B cell (primary cell): ENCODE measurements around the gene WDR53. TPM values are rescaled to one million over a fixed set of nuclear protein-coding genes. Genes with fewer than 3 reads are reported as not detected.

Experiments
- ATAC-seq: fragments of 200-7000 bp; cut with Tn5 transposase; one replicate; pipeline ENCODE4 v1.10.0; 2021; ENCODE audit warnings: low read depth, mild to moderate bottlenecking, moderate number of reproducible peaks, moderate library complexity
- CTCF ChIA-PET: fragments of 350-600 bp; sonication (Branson Sonifier 250); formaldehyde crosslinking; loops from one replicate; lab custom pipeline; 2021; ENCODE audit warnings: antibody characterized with exemption, inconsistent platforms; lab: Charles Lee
- POLR2A ChIA-PET: fragments of 350-600 bp; sonication (Branson Sonifier 250); formaldehyde crosslinking; loops from one replicate; lab custom pipeline; 2021; ENCODE audit warnings: antibody characterized with exemption; lab: Charles Lee
- DNase-seq: peaks from one replicate; pipeline ENCODE4 v3.0.0; 2013
- H2AFZ ChIP-seq: 2 replicates; pipeline ENCODE4 v1.6.1; 2012; ENCODE audit warnings: mild to moderate bottlenecking, low read depth, low read length; ENCODE audit not compliant: insufficient read depth, poor library complexity, severe bottlenecking
- H3K27ac ChIP-seq, 2 donors: 1 replicate in 1 of 2; 2 replicates in 1 of 2; pipeline ENCODE4 v1.5.1; 2012 to 2013; ENCODE audit warnings: low read length in 2 of 2, mild to moderate bottlenecking in 2 of 2, moderate library complexity in 1 of 2
- H3K27me3 ChIP-seq, 4 experiments: fragments of 200-600 bp in 1 of 4; sonication (generic) in 1 of 4; replicated peaks in 1 of 4; 1 replicate in 2 of 4; 2 replicates in 2 of 4; pipeline versions ENCODE4 v1.6.1 to v1.7.0; 2013 to 2016; ENCODE audit warnings: low read length in 3 of 4, mild to moderate bottlenecking in 2 of 4, mixed read lengths in 1 of 4, moderate library complexity in 1 of 4; ENCODE audit not compliant: insufficient read depth in 4 of 4, control insufficient read depth in 3 of 4; ENCODE audit errors: control extremely low read depth in 1 of 4
- H3K36me3 ChIP-seq, 2 experiments: replicated peaks in 1 of 2; 1 replicate in 1 of 2; 2 replicates in 1 of 2; pipeline versions ENCODE4 v1.6.1 to v1.7.1; 2013; ENCODE audit warnings: low read length in 1 of 2; ENCODE audit not compliant: insufficient read depth in 2 of 2, control insufficient read depth in 1 of 2; ENCODE audit errors: control extremely low read depth in 1 of 2, extremely low read depth in 1 of 2
- H3K4me1 ChIP-seq, 2 donors: fragments of 200-600 bp in 1 of 2; sonication (generic) in 1 of 2; 1 replicate in 1 of 2; 2 replicates in 1 of 2; pipeline versions ENCODE4 v1.5.1 to v1.6.1; 2013 to 2017; ENCODE audit warnings: low read length in 2 of 2; ENCODE audit not compliant: control insufficient read depth in 2 of 2, insufficient read depth in 2 of 2
- H3K4me2 ChIP-seq: replicated peaks from 2 replicates; pipeline ENCODE3; 2012; ENCODE audit warnings: mild to moderate bottlenecking, low read depth, low read length; ENCODE audit not compliant: poor library complexity, severe bottlenecking
- H3K4me3 ChIP-seq, 5 experiments: fragments of 200-600 bp in 1 of 5; sonication (generic) in 1 of 5; 1 replicate in 3 of 5; 2 replicates in 2 of 5; pipeline versions ENCODE4 v1.5.1 to v1.7.0; 2011 to 2016; ENCODE audit warnings: low read length in 4 of 5, mild to moderate bottlenecking in 4 of 5, low read depth in 2 of 5, control low read depth in 1 of 5, moderate library complexity in 1 of 5; ENCODE audit not compliant: insufficient read depth in 1 of 5; ENCODE audit errors: control extremely low read depth in 1 of 5, extremely low read depth in 1 of 5
- H3K79me2 ChIP-seq: fragments of 200-600 bp; sonication (generic); one replicate; pipeline ENCODE4 v1.6.0; 2016; ENCODE audit warnings: low read length; ENCODE audit not compliant: control insufficient read depth, insufficient read depth
- H3K9ac ChIP-seq: fragments of 200-600 bp; sonication (generic); 2 replicates; pipeline ENCODE4 v1.6.1; 2017; ENCODE audit warnings: mild to moderate bottlenecking, low read length, moderate library complexity
- H3K9me3 ChIP-seq, 3 donors: one replicate each; pipeline versions ENCODE4 v1.6.1 to v1.7.1; 2013; ENCODE audit warnings: low read length in 2 of 3; ENCODE audit not compliant: control insufficient read depth in 2 of 3, insufficient read depth in 1 of 3; ENCODE audit errors: control extremely low read depth in 1 of 3
- H4K20me1 ChIP-seq: 2 replicates; pipeline ENCODE4 v1.6.0; 2012; ENCODE audit warnings: mild to moderate bottlenecking, low read length; ENCODE audit not compliant: insufficient read depth, control insufficient read depth, poor library complexity, severe bottlenecking
- H3K27ac Mint-ChIP-seq: one replicate; pipeline ENCODE4 v1.8.0; 2021; ENCODE audit warnings: mixed read lengths
- H3K27me3 Mint-ChIP-seq: one replicate; pipeline ENCODE4 v1.8.0; 2021; ENCODE audit warnings: mixed read lengths
- H3K4me1 Mint-ChIP-seq: one replicate; pipeline ENCODE4 v1.8.0; 2021; ENCODE audit warnings: mixed read lengths
- H3K4me3 Mint-ChIP-seq: one replicate; pipeline ENCODE4 v1.8.0; 2021; ENCODE audit warnings: mixed read lengths
- H3K9me3 Mint-ChIP-seq: one replicate; pipeline ENCODE4 v1.8.0; 2022; ENCODE audit warnings: mixed read lengths; ENCODE audit not compliant: insufficient read depth
- CTCF ChIP-seq: fragments of 200-600 bp; IDR thresholded peaks from one replicate; pipeline ENCODE4 v1.8.0; 2022; ENCODE audit warnings: antibody characterized with exemption, mild to moderate bottlenecking
- EZH2 ChIP-seq: IDR thresholded peaks from 2 replicates; pipeline ENCODE4 v1.6.1; 2012; ENCODE audit warnings: borderline replicate concordance, low read depth, mild to moderate bottlenecking, moderate library complexity, low read length; ENCODE audit not compliant: insufficient read depth, poor library complexity, severe bottlenecking
- WGBS: methylation state at CpG from one replicate; pipeline ENCODE4 v1.1.5; 2013; ENCODE audit warnings: missing lambda C conversion rate; ENCODE audit not compliant: insufficient coverage; 5-methylcytosine and 5-hydroxymethylcytosine counted together
- intact Hi-C: fragments of 100-400 bp; cut with micrococcal nuclease; formaldehyde crosslinking; loops from one replicate; pipeline ENCODE4 v1.10.0; 2022
- polyA plus RNA-seq: library from polyadenylated mRNA; depleted of rRNA; stranded (reverse); fragments of >200 nt; gene quantifications from 2 replicates; pipeline ENCODE4 v1.2.3, GENCODE V29; 2012
- total RNA-seq, 2 donors: library from RNA; stranded (reverse); fragments of 120-200 nt in 1 of 2; gene quantifications; 1 replicate in 1 of 2; 2 replicates in 1 of 2; pipeline versions ENCODE4 v1.2.3 to v1.2.4, GENCODE V29; 2013 to 2022

The WDR53 gene
- total and polyA plus RNA-seq, 2 donors (not counting 1 experiment from before 2014, with no cell fraction given): 8.2 to 18.2 TPM

GRCh38 chr3:196557236-196557635 lies 11.1 kb downstream of the WDR53 start:
- no peak for TF ChIP-seq CTCF
- TF ChIP-seq EZH2: no peak
- Histone ChIP-seq H4K20me1 (no peaks in the 10 kb centered on the region), H3K4me2 (no peak overlapping the region), H3K4me1 (peaks cover 17 to 20% of the 10 kb centered on the region in 2 donors), H3K36me3 (peaks cover 13 to 22% of the 10 kb centered on the region in 2 experiments), H3K79me2 (peaks cover 10% of the 10 kb centered on the region), H2AFZ (no peak overlapping the region), H3K4me3 (no peak overlapping the region), H3K9ac (no peak overlapping the region), H3K9me3 (no peaks in the 10 kb centered on the region), H3K27me3 (no peaks in the 10 kb centered on the region), H3K27ac (no peak overlapping the region)
- ATAC-seq (no peak), DNase-seq (no peak)
- Mint-ChIP-seq H3K27me3 (no peaks in the 10 kb centered on the region), H3K4me1 (peaks cover 22% of the 10 kb centered on the region), H3K4me3 (no peak overlapping the region), H3K27ac (no peak overlapping the region), H3K9me3 (no peaks in the 10 kb centered on the region)
- intact Hi-C loops: no loop called here
- CTCF ChIA-PET: interaction anchor here (0.7 kb wide), 1 partner anchor 22 kb away, joined by 3 read pairs; no protein-coding TSS in a partner anchor
- WGBS: 83% methylated on average over 1 of the region's 5 CpGs
- POLR2A ChIA-PET: no interaction called here

GRCh38 chr3:196555295-196555694 lies 13.1 kb downstream of the WDR53 start:
- Histone ChIP-seq H3K36me3 (peaks cover 9 to 14% of the 10 kb centered on the region in 2 experiments), H3K4me2 (no peak overlapping the region), H3K27ac (peak overlapping the region in 1 of 2 donors; percentile 51), H3K4me3 (no peak overlapping the region), H3K27me3 (no peaks in the 10 kb centered on the region), H4K20me1 (no peaks in the 10 kb centered on the region), H3K9ac (no peak overlapping the region), H3K9me3 (peaks cover under 1 to 2% (median 1%) of the 10 kb centered on the region in 3 donors), H2AFZ (no peak overlapping the region), H3K79me2 (peaks cover 6% of the 10 kb centered on the region), H3K4me1 (peaks cover 17 to 20% of the 10 kb centered on the region in 2 donors)
- WGBS: no CpG with 5 or more reads among the region's 3 CpGs
- ATAC-seq (no peak), DNase-seq (no peak)
- no peak for TF ChIP-seq CTCF
- no peak for TF ChIP-seq EZH2
- H3K4me3 Mint-ChIP-seq: no peak overlapping the region
- intact Hi-C loops: no loop called here
- POLR2A ChIA-PET: no interaction called here
- peaks cover 22% of the 10 kb centered on the region for H3K4me1 Mint-ChIP-seq
- H3K27me3 Mint-ChIP-seq: no peaks in the 10 kb centered on the region
- peak overlapping the region; percentile 39 for H3K27ac Mint-ChIP-seq
- CTCF ChIA-PET: interaction anchor here (1.3 to 2.2 kb wide), 2 partner anchors 17 to 157 kb away, joined by 3 to 7 read pairs; partner anchors contain the start of genes CEP19 and PIGX
- no peaks in the 10 kb centered on the region for H3K9me3 Mint-ChIP-seq
